Measurements from ENCODE around the gene ZIC2. TPM values are rescaled to one million over a fixed set of nuclear protein-coding genes. Genes with fewer than 3 reads are reported as not detected.
A peak's percentile ranks its signal among the peaks of the same experiment; 100 is the strongest.
"Not testable (repeated sequence)": the region's sequence is repeated elsewhere in the genome, so short reads cannot be mapped to it uniquely, and the experiment has no call there.

Gene ZIC2
- under 1 TPM in 2 of 3 donors, not detected in 1; 0.13 to 0.21 TPM for total RNA-seq

DNA sequence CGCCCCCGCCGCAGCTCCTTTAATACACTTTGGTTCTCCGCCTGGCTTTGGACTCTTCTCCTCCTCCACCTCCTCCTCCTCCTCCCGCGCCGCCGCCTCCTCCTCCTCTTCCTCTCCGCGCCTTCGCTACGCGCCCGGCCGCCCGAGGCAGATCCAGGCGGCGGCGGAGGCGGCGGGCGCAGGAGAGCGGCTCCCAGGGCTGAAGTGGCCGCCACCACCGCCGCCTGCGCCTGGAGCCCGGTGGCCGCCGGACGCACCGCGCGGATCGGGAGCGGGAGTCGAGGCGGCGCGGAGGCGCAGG, at the start of gene ZIC2:
Gene ZIC2 (plus strand): TSS at position 50 of the 301 bp plus-strand sequence. CDS start 281 bp downstream, outside the sequence.
- Mint-ChIP-seq H3K4me3 (peak within 1 kb of the TSS; percentile 31), H3K36me3 (ENCODE audit: insufficient read depth) (no peaks in the 10 kb centered on the region), H3K4me1 (ENCODE audit: low read depth) (peaks cover 22% of the 10 kb centered on the region), H3K9me3 (peaks cover 2% of the 10 kb centered on the region), H3K27me3 (ENCODE audit: low read depth) (peaks cover 62% of the 10 kb centered on the region)
- ATAC-seq (peak; percentile 3 to 4), DNase-seq (no peak)

DNA sequence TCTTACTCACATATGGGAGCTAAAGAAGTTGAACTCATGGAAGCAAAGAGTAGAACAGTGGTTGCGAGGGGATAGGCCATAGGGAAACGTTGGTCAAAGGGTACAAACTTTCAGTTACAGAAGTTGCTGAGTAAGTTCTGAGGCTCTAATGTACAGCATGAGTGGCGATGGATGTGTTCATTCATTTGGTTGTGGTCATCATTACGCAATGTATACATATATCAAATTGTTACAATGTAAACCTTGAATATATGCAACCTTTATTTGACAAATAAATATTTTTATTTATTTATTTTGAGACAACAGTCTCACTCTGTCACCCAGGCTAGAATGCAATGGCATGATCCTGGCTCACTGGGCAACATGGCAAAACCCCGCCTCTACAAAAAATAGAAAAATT, 48.7 kb upstream of the ZIC2 start:
- Mint-ChIP-seq H3K36me3 (ENCODE audit: insufficient read depth) (no peaks in the 10 kb centered on the region), H3K9me3 (no peaks in the 10 kb centered on the region), H3K4me3 (no peak overlapping the region), H3K4me1 (ENCODE audit: low read depth) (peaks cover 1% of the 10 kb centered on the region), H3K27me3 (ENCODE audit: low read depth) (peaks cover 27% of the 10 kb centered on the region)
- DNase-seq (no peak), ATAC-seq (no peak)

DNA sequence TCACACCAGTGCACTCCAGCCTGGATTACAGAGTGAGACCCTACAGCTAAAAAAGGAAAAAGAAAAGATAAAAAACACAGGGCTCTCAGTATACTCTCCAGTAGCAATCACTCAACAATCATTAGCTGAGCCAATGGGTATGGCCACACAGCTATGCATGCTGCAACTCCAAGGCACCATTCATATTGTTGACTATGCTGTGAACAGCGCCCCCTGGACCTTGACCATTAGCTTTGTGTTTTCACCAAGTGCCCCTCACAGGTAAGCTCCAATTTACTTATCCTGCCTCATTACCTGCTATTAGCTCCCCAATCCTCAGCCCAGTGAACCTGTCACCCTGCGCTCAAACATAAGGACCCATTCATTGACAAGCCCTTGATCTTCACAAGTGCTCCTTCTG, 45.8 kb upstream of the ZIC2 start:
- no peak overlapping the region for H3K4me3 Mint-ChIP-seq
- H3K4me1 Mint-ChIP-seq (ENCODE audit: low read depth) = peaks cover 1% of the 10 kb centered on the region
- DNase-seq = no peak
- no peaks in the 10 kb centered on the region for H3K9me3 Mint-ChIP-seq
- no peak for ATAC-seq
- H3K27me3 Mint-ChIP-seq (ENCODE audit: low read depth) = peaks cover 26% of the 10 kb centered on the region
- no peaks in the 10 kb centered on the region for H3K36me3 Mint-ChIP-seq (ENCODE audit: insufficient read depth)

DNA sequence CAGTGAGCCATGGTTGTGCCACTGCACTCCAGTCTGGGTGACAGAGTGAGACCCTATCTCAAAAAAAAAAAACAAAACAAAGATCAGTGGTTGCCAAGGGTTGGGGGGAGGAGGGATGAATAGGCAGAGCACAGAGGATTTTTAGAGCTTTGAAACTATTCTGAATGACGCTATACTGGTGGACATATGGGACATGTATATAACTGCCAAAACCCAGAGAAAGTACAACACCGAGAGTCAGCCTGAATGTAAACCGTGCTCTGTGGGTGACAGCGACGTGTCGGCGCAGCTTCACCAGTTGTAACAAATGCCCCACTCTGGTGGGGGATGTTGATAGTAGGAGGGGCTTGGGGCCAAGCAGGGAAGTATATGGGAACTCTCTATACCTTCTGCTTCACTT, 42.9 kb upstream of the ZIC2 start:
- no peak for ATAC-seq
- no peak for DNase-seq
- H3K36me3 Mint-ChIP-seq (ENCODE audit: insufficient read depth) = no peaks in the 10 kb centered on the region
- H3K4me1 Mint-ChIP-seq (ENCODE audit: low read depth) = no peaks in the 10 kb centered on the region
- H3K4me3 Mint-ChIP-seq = no peak overlapping the region
- peaks cover 32% of the 10 kb centered on the region for H3K27me3 Mint-ChIP-seq (ENCODE audit: low read depth)
- H3K9me3 Mint-ChIP-seq = no peaks in the 10 kb centered on the region

DNA sequence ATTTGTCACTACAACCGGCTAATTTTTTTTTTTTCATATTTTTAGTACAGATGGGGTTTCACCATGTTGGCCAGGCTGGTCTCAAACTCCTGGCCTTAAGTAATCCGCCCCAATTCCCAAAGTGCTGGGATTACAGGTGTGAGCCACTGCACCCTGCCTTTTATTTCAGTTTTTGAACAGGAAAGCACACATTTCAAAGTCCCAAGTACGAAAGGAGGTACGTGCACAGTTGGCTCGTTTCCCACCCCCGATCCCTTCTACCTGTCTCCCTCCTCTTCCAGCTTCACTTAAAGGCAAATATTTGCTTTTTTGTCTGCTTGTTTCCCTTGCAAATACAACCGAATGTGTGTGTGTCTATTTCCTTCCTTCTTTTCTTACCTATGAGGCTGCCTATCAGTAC, 40.5 kb upstream of the ZIC2 start:
- no peaks in the 10 kb centered on the region for H3K4me1 Mint-ChIP-seq (ENCODE audit: low read depth)
- no peak for DNase-seq
- H3K36me3 Mint-ChIP-seq (ENCODE audit: insufficient read depth) = no peaks in the 10 kb centered on the region
- no peaks in the 10 kb centered on the region for H3K9me3 Mint-ChIP-seq
- ATAC-seq = no peak
- H3K27me3 Mint-ChIP-seq (ENCODE audit: low read depth) = peaks cover 41% of the 10 kb centered on the region
- H3K4me3 Mint-ChIP-seq = no peak overlapping the region

DNA sequence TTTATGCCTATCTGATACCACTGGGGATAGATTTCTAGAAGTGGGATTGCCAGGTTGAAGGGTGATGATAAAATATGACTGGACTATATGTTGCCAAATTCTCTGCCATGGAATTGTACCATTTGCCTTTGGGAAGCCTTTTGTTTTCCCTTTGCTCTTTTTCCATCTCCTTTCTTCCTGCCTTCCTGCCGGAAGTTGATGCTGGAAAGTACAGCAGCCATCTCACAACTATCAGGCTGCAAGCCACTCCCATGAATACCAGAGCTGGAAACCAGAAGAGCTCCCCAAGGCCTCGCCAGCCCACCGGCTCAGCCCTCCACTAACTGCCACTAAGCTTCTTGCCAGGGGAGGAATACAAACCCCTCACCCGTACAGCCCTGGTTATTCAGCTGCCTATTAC, 39.7 kb upstream of the ZIC2 start:
- peaks cover 45% of the 10 kb centered on the region for H3K27me3 Mint-ChIP-seq (ENCODE audit: low read depth)
- no peak overlapping the region for H3K4me3 Mint-ChIP-seq
- no peak for ATAC-seq
- no peaks in the 10 kb centered on the region for H3K9me3 Mint-ChIP-seq
- no peaks in the 10 kb centered on the region for H3K4me1 Mint-ChIP-seq (ENCODE audit: low read depth)
- DNase-seq = no peak
- H3K36me3 Mint-ChIP-seq (ENCODE audit: insufficient read depth) = no peaks in the 10 kb centered on the region

DNA sequence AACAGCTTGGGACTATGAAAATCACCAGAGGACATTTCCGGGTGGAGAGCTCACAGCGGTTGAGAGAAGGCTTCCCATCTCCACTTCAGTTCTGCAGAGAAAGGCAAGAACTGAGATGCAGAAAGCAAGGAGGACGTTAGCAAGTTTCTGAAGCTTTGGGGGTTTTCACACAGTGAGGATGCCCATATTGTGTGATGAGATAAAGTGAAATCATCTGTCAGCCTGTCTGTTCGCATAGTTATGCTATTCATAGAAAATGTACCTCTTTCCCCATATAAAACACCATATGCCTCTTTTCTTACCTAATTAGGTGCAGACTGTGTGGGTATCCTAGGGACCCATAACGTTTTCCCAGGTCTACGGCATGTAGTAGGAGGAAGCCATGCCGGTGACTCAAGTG, 37.5 kb upstream of the ZIC2 start:
- no peak overlapping the region for H3K4me3 Mint-ChIP-seq
- ATAC-seq = no peak
- H3K9me3 Mint-ChIP-seq = no peaks in the 10 kb centered on the region
- no peaks in the 10 kb centered on the region for H3K4me1 Mint-ChIP-seq (ENCODE audit: low read depth)
- H3K36me3 Mint-ChIP-seq (ENCODE audit: insufficient read depth) = no peaks in the 10 kb centered on the region
- H3K27me3 Mint-ChIP-seq (ENCODE audit: low read depth) = peaks cover 56% of the 10 kb centered on the region
- no peak for DNase-seq

DNA sequence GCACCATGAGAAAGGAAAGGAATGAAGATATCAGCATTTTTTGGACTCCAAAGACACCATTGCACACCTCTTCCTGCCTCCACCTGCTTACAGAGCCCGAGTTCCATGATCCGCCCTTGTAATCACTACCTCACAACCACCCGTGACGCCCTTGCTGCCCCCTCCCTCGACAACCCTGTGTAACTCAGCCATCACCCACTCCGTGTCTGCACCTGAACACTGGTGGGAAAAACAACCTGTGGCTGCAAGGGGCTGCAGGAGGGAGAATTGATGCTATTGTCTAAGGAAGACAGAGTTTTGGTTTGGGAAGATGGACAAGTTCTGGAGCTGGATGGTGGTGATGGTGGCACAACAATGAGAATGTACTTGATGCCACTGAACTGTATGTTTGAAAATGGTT, 37.0 kb upstream of the ZIC2 start:
- Mint-ChIP-seq H3K27me3 (ENCODE audit: low read depth) (peaks cover 61% of the 10 kb centered on the region), H3K9me3 (no peaks in the 10 kb centered on the region), H3K4me1 (ENCODE audit: low read depth) (no peaks in the 10 kb centered on the region), H3K36me3 (ENCODE audit: insufficient read depth) (no peaks in the 10 kb centered on the region), H3K4me3 (no peak overlapping the region)
- ATAC-seq = no peak
- DNase-seq = no peak

DNA sequence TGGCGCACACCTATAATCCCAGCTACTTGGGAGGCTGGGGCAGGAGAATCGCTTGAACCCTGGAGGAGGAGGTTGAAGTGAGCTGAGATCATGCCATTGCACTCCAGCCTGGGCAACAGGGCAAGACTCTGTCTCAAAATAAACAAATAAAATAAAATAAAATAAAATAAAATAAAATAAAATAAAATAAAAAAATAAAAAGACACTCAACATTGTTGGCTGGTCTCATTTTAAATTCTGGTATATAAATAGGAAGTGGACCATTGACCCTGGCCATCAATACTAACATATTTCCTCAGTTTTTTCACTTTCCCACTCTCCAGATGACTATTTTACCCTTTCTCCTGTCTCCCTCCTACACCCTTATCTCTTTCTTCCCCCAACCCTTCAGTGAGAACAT, 36.1 kb upstream of the ZIC2 start:
- peaks cover 60% of the 10 kb centered on the region for H3K27me3 Mint-ChIP-seq (ENCODE audit: low read depth)
- not testable (repeated sequence) for H3K4me1 Mint-ChIP-seq (ENCODE audit: low read depth); DNase-seq; H3K9me3 Mint-ChIP-seq; ATAC-seq; H3K36me3 Mint-ChIP-seq (ENCODE audit: insufficient read depth); H3K4me3 Mint-ChIP-seq

DNA sequence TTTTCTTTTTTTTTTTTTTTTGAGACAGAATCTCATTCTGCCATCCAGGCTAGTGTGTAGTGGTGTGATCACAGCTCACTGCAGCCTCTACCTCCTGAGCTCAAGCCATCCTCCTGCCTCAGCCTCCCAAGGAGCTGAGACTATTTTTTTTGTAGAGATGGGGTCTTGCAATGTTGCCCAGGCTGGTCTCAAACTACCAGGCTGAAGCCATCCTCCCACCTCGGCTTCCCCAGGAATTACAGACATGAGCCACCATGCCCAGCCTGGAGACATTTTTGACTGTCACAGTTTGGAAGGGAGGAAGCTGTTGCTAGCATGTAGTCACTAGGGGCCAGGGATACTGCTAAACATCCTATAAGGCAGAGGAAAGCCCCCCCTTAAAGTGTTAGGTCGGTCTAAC, 33.9 kb upstream of the ZIC2 start:
- ATAC-seq (no peak), DNase-seq (no peak)
- H3K4me1 Mint-ChIP-seq (ENCODE audit: low read depth) = no peaks in the 10 kb centered on the region
- H3K36me3 Mint-ChIP-seq (ENCODE audit: insufficient read depth) = no peaks in the 10 kb centered on the region
- peaks cover 62% of the 10 kb centered on the region for H3K27me3 Mint-ChIP-seq (ENCODE audit: low read depth)
- no peak overlapping the region for H3K4me3 Mint-ChIP-seq
- H3K9me3 Mint-ChIP-seq = no peaks in the 10 kb centered on the region

DNA sequence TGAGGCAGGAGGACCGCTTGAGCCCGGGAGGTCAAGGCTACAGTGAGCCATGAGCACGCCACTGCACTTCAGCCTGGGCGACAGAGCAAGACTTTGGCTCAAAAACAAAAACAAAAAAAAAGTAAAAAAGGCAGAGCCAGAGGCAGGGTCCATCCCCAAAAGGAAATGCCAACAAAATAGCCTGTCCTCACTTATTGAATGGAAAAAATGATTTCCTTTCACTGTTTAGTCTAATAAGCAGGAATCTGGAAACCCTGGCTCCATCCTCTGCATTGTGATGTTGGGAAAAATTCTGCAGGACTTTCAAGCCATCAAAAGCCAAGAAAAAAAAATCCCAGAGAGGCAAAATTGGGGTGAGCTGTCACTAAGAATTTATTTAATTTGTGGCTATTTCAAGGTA, 33.2 kb upstream of the ZIC2 start:
- H3K4me3 Mint-ChIP-seq = no peak overlapping the region
- ATAC-seq = no peak
- no peaks in the 10 kb centered on the region for H3K9me3 Mint-ChIP-seq
- H3K4me1 Mint-ChIP-seq (ENCODE audit: low read depth) = no peaks in the 10 kb centered on the region
- H3K27me3 Mint-ChIP-seq (ENCODE audit: low read depth) = peaks cover 66% of the 10 kb centered on the region
- no peaks in the 10 kb centered on the region for H3K36me3 Mint-ChIP-seq (ENCODE audit: insufficient read depth)
- no peak for DNase-seq

DNA sequence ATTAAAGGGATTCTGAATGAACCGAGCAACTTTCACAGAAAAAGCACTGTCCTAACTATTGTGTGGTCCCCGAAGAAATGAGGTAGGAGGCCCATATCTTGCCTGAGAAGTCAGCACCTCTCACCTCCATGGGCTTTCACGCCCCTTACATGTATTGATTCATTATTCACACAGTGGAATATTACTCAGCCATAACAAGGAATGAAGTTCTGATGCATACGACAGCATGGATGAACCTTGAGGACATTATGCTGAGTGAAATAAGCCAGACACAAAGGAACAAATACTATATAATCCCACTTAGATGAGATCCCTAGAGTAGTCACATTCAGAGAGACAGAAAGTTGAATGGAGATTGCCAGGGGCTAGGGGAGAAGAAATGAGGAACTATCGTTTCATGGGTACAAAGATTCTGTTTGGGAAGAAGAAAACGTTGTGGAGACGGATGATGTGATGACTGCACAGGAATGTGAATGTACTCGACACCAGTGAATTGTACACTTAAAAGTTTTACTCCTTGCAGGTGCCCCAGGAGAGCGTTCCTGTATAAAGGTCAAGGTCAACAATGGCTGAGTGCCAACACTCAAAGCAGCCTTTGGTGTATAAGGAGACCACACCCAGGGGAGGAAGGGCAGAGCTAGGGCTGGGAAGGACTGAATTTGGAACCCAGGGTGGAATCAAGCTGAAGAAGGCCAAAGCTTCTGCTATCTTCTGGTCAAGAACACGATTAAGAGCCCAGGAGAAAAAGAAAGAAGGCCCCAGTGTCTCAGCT, 32.5 kb upstream of the ZIC2 start:
- DNase-seq (no peak), ATAC-seq (no peak)
- Mint-ChIP-seq H3K36me3 (ENCODE audit: insufficient read depth) (no peaks in the 10 kb centered on the region), H3K4me1 (ENCODE audit: low read depth) (no peaks in the 10 kb centered on the region), H3K4me3 (no peak overlapping the region), H3K9me3 (no peaks in the 10 kb centered on the region), H3K27me3 (ENCODE audit: low read depth) (peaks cover 68% of the 10 kb centered on the region)

DNA sequence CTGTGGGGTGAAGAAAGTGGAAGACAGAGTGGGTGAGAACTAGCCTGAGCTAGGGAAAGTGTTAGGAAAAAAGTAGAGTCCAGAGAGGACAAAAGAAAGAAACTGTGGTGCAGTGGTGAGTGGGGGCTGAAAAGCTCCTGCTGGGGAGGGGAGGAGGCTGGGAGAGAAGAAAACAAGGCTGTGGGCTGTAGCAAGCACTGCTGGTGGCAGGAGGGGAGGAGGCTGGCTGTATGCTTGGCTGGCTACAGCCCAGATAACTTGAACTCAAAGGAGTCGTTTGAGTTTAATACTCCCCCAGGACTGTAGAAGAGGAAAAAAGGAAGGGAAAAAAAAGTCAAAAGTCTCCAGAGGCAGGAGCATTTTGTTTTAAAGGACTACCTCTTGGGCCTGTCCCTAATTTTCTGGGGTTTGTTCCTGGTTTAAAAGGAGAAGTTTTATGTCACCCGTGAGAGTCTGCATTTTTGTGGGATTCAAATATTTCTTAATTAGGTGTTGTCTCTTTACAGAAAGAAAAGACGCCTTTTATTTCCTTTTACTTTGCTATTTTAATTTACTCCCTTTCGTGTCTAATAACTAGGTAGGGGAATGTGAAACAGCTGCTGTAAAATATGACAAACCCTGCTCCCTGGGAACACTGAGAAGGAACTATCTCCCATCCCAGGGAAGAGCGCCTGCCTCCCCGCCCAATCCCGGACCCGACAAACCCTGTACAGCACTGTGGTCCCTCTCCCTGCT, 31.7 kb upstream of the ZIC2 start:
- H3K27me3 Mint-ChIP-seq (ENCODE audit: low read depth) = peaks cover 67% of the 10 kb centered on the region
- H3K4me3 Mint-ChIP-seq = no peak overlapping the region
- ATAC-seq (no peak), DNase-seq (no peak)
- no peaks in the 10 kb centered on the region for H3K4me1 Mint-ChIP-seq (ENCODE audit: low read depth)
- no peaks in the 10 kb centered on the region for H3K9me3 Mint-ChIP-seq
- H3K36me3 Mint-ChIP-seq (ENCODE audit: insufficient read depth) = no peaks in the 10 kb centered on the region

DNA sequence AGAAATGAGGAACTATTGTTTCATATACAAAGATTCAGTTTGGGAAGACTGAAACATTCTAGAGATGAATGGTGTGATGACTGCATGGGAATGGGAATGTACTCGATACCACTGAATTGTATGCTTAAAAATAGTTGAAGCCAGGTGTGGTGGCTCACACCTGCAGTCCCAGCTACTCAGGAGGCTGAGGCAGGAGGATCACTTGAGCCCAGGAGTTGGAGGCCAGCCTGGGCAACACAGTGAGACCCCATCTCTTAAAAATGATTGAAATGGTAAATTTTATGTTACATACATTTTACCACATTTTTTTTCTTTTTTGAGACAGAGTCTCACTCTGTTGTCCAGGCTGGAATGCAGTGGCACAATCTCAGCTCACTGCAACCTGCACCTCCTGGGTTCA, 29.9 kb upstream of the ZIC2 start:
- not testable (repeated sequence) for DNase-seq; H3K4me1 Mint-ChIP-seq (ENCODE audit: low read depth); H3K36me3 Mint-ChIP-seq (ENCODE audit: insufficient read depth); ATAC-seq; H3K4me3 Mint-ChIP-seq; H3K9me3 Mint-ChIP-seq
- H3K27me3 Mint-ChIP-seq (ENCODE audit: low read depth) = peaks cover 76% of the 10 kb centered on the region

DNA sequence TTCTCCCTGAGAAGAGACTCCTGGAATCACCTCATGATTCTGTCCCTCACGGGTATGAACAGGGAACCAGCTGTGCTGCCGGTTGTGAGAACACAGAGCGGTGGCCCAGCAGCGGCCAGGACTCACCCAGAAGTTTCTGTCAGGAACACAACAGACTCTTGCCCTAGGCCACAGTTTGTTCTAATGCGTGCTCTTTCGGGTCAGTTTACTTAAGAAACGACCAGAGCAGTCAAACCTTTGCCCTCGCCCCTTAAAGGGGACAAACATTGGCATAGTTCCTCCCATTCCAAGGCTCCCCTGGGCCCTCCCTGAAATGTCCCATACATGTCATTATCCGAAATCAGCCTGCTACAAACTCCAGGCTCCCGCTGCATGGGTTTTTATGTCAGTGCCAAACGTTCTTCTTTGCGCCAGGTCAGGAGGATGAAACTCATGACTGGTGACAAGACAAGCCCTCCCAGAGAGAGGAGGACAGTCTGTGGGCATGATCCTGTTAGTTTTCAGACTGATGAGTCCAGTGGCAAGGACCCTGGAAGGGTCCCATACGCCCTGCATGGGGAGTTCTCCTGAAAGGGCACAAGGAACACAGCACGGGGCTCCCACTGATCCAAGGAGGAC, 28.3 kb upstream of the ZIC2 start:
- Mint-ChIP-seq H3K27me3 (ENCODE audit: low read depth) (peaks cover 80% of the 10 kb centered on the region), H3K9me3 (no peaks in the 10 kb centered on the region)

More for the DNA sequence above, 28.3 kb upstream of the ZIC2 start:
- DNase-seq = no peak
- Mint-ChIP-seq H3K4me3 (no peak overlapping the region), H3K36me3 (ENCODE audit: insufficient read depth) (no peaks in the 10 kb centered on the region), H3K4me1 (ENCODE audit: low read depth) (peaks cover 14% of the 10 kb centered on the region)
- ATAC-seq = no peak

All from activated T-cell treated with anti-CD3 and anti-CD28 coated beads, Interleukin-2, amount 50 U/mL, for 4 hours (primary cell).